BJ (cell line): ENCODE measurements around the gene OST4. TPM values are rescaled to one million over a fixed set of nuclear protein-coding genes. Genes with fewer than 3 reads are reported as not detected.

Experiments used
- CTCF ChIA-PET: fragments of 350-600 bp; formaldehyde crosslinking; extraction: SDS; loops from one replicate; lab custom pipeline; 2021; ENCODE audit warnings: antibody characterized with exemption, inconsistent platforms; lab: Yijun Ruan, JAX
- POLR2A ChIA-PET: fragments of 300-600 bp; sonication (Branson Sonifier 250); formaldehyde crosslinking; extraction: SDS; loops from one replicate; lab custom pipeline; 2021; ENCODE audit warnings: antibody characterized with exemption; lab: Charles Lee
- DNase-seq: peaks from one replicate; pipeline ENCODE4 v3.0.0-alpha.2; 2011; ENCODE audit warnings: low read depth
- H3K27me3 ChIP-seq: 2 replicates; pipeline ENCODE4 v1.6.0; 2011; ENCODE audit warnings: low read length; ENCODE audit not compliant: control insufficient read depth, insufficient read depth
- H3K36me3 ChIP-seq: 2 replicates; pipeline ENCODE4 v1.5.1; 2011; ENCODE audit warnings: low read length; ENCODE audit not compliant: control insufficient read depth, insufficient read depth
- H3K4me3 ChIP-seq: 2 replicates; pipeline ENCODE4 v1.5.1; 2011; ENCODE audit warnings: low read depth, mild to moderate bottlenecking, control low read depth, low read length
- polyA plus RNA-seq: library from polyadenylated mRNA; depleted of rRNA; stranded (reverse); fragments of >200 nt; gene quantifications from 2 replicates; pipeline ENCODE4 v1.2.3, GENCODE V29; 2011
- TF ChIP-seq, protein P1 (sequence below): IDR thresholded peaks from 2 replicates; pipeline ENCODE4 v1.5.1; 2011; ENCODE audit warnings: low read depth, mild to moderate bottlenecking, control low read depth, inconsistent platforms, low read length, moderate library complexity; ENCODE audit not compliant: insufficient read depth

Gene OST4
- polyA plus RNA-seq, 1 experiment, result 887 TPM

- no peak for DNase-seq
- TF ChIP-seq, protein P1, sequence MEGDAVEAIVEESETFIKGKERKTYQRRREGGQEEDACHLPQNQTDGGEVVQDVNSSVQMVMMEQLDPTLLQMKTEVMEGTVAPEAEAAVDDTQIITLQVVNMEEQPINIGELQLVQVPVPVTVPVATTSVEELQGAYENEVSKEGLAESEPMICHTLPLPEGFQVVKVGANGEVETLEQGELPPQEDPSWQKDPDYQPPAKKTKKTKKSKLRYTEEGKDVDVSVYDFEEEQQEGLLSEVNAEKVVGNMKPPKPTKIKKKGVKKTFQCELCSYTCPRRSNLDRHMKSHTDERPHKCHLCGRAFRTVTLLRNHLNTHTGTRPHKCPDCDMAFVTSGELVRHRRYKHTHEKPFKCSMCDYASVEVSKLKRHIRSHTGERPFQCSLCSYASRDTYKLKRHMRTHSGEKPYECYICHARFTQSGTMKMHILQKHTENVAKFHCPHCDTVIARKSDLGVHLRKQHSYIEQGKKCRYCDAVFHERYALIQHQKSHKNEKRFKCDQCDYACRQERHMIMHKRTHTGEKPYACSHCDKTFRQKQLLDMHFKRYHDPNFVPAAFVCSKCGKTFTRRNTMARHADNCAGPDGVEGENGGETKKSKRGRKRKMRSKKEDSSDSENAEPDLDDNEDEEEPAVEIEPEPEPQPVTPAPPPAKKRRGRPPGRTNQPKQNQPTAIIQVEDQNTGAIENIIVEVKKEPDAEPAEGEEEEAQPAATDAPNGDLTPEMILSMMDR, result no peak
- H3K4me3 ChIP-seq, result no peak overlapping the region
- CTCF ChIA-PET, result interaction anchor here (0.6 to 1.0 kb wide), 2 partner anchors 65 to 223 kb away, joined by 3 read pairs; no protein-coding TSS in a partner anchor
- POLR2A ChIA-PET, result no interaction called here
- H3K36me3 ChIP-seq, result peaks cover 17% of the 10 kb centered on the region
- H3K27me3 ChIP-seq, result no peaks in the 10 kb centered on the region
Observed at GRCh38 chr2:27069436-27069835, 2.0 kb downstream of the OST4 start.

DNA sequence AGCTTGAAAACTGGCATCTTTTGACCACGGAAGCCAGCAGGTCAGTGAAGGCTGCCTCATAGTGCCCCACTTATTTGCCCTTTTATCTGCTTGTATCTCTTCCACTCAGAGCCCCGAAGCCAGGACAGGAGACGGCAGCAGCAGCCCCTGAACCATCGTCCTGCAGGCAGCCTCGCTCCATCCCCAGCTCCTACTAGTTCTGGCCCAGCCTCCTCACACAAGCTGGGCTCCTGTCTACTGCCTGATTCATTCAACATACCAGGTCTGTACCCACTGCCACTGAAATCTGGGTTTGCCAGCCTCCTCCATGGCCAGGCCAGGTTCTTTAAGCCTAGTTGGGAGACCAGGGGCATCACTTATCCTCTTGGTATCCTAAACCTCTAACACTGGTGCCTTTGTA, 4.1 kb downstream of the OST4 start:
- CTCF ChIA-PET, result interaction anchor here (1.4 to 2.0 kb wide), 3 partner anchors 8 to 105 kb away, joined by 5 read pairs; partner anchors contain the start of gene EMILIN1
- POLR2A ChIA-PET, result no interaction called here
- peaks cover 19% of the 10 kb centered on the region for H3K36me3 ChIP-seq

GRCh38 chr2:27065128-27065527, 6.3 kb downstream of the OST4 start:
- POLR2A ChIA-PET, result interaction anchor here (0.9 to 1.2 kb wide), 2 partner anchors 11 to 13 kb away, joined by 4 to 5 read pairs; no protein-coding TSS in a partner anchor
- CTCF ChIA-PET, result interaction anchor here (1.1 kb wide), 2 partner anchors 14 kb away, joined by 4 to 5 read pairs; partner anchors contain the start of gene AGBL5
- Histone ChIP-seq H3K4me3 (no peak overlapping the region), H3K36me3 (peaks cover 19% of the 10 kb centered on the region), H3K27me3 (no peaks in the 10 kb centered on the region)
- DNase-seq, result no peak
- TF ChIP-seq, protein P1, result no peak

More for the DNA sequence above, 4.1 kb downstream of the OST4 start:
- H3K4me3 ChIP-seq, result no peak overlapping the region
- TF ChIP-seq, protein P1, result no peak
- DNase-seq, result no peak
- H3K27me3 ChIP-seq, result no peaks in the 10 kb centered on the region

DNA sequence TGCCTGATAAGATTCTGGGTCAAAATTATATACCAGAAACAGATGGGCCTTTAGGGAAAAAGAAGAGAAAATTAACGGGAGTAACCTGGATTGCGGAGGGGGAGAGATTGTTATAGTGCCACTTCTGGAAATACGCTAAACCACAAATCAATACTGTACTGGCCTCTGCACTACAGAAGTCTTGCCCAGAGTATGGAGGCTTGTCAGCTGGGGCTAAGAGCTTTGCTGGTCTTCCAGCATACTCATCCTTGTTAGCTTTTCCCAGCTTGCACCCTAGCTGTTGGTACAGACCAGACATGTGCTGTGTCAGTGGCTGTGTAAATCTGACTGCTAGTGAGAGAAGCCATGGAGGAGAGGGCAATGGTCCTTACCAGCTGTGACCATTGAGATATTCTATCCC, 11.1 kb downstream of the OST4 start:
- no peak overlapping the region for H3K4me3 ChIP-seq
- TF ChIP-seq, protein P1, result no peak
- H3K36me3 ChIP-seq, result peaks cover 9% of the 10 kb centered on the region
- no peak for DNase-seq
- ChIA-PET POLR2A (interaction anchor here (0.5 kb wide), 1 partner anchor 110 kb away, joined by 8 read pairs; no protein-coding TSS in a partner anchor), CTCF (interaction anchor here (1.3 to 2.6 kb wide), 2 partner anchors 10 to 21 kb away, joined by 3 to 11 read pairs; no protein-coding TSS in a partner anchor)
- H3K27me3 ChIP-seq, result no peaks in the 10 kb centered on the region

DNA sequence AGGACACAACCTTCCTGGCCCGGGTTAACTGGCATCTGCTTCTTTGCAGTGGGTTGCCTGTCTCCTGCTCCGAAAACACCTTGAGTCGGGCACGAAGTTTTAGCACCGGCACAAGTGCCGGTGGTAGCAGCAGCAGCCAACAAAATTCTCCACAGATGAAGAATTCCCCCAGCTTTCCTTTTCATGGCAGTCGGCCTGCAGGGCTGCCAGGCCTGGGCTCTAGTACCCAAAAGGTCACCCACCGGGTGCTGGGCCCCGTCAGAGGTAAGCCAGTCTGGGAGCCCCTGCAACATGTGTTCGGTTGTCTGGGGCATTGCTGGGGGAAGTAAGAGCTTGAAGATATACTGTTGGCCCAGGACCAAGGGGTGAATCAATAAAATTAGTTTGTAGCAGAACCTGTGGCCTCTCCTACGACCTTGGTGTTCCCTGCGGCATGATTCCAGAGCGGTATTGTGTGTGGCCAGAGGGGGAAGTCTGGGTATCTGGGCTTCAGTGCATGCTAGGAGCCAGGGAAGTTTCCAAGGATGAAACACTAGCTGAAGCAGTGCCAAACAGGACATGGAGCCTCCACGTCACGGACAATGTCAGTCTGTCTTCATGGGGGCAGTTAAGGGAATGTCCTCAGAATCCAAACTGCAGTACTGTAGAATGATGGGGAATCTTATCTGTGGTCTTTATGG, 12.2 kb downstream of the OST4 start:
- Histone ChIP-seq H3K36me3 (peaks cover 17% of the 10 kb centered on the region), H3K27me3 (no peaks in the 10 kb centered on the region), H3K4me3 (no peak overlapping the region)
- no peak for DNase-seq
- POLR2A ChIA-PET, result interaction anchor here (0.7 kb wide), 1 partner anchor 467 kb away, joined by 3 read pairs; no protein-coding TSS in a partner anchor
- CTCF ChIA-PET, result interaction anchor here (1.2 to 2.6 kb wide), 3 partner anchors 8 to 22 kb away, joined by 3 to 11 read pairs (median 5); no protein-coding TSS in a partner anchor
- TF ChIP-seq, protein P1, result no peak
